Fibroblast of villous mesenchyme (primary cell): ENCODE data around the gene RAB35. TPM values are rescaled to one million over a fixed set of nuclear protein-coding genes. Genes with fewer than 3 reads are reported as not detected.

ENCODE experiments used
- DNase-seq: peaks from one replicate; pipeline ENCODE4 v3.0.0-alpha.2; 2010; ENCODE audit warnings: low read depth
- H3K4me3 ChIP-seq: 2 replicates; pipeline ENCODE4 v1.5.1; 2011; ENCODE audit warnings: low read depth, mild to moderate bottlenecking, low read length
- CTCF ChIP-seq: IDR thresholded peaks from 2 replicates; pipeline ENCODE4 v1.5.1; 2012; ENCODE audit warnings: low read depth, mild to moderate bottlenecking, low read length; ENCODE audit not compliant: insufficient read depth
- total RNA-seq: library from RNA; depleted of rRNA; stranded (reverse); fragments of >200 nt; gene quantifications from 2 replicates; pipeline ENCODE4 v1.2.3, GENCODE V29; 2012

RAB35 gene
- total RNA-seq, result 24.5 and 24.6 TPM in 2 replicates

DNA sequence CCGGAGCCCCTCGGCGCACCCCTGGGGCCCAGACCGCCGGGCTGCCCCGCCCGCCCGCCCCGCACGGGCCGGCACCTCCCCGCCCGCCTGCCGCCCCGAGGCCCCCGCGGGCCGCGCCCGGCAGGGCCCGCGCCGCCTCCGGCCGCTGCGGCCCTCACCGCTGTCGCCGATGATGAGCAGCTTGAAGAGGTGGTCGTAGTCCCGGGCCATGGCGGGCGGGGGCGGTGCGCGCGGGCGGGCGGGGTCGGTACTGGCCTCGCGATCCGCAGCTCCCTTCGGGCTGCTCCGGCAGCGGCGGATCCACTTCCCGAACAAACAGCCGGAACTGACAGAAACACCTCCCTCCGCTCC is at the start of gene RAB35:
Gene RAB35, minus strand, starts transcription at position 313 of the 351 bp plus-strand sequence. Its CDS starts 103 bp downstream, at position 210.
- no peak for DNase-seq
- peak within 1 kb of the TSS; percentile 83 for H3K4me3 ChIP-seq
- no peak for TF ChIP-seq CTCF

GRCh38 chr12:120164293-120164692 is 47.7 kb upstream of the RAB35 start:
- no peak overlapping the region for H3K4me3 ChIP-seq
- no peak for TF ChIP-seq CTCF
- DNase-seq, result no peak

DNA sequence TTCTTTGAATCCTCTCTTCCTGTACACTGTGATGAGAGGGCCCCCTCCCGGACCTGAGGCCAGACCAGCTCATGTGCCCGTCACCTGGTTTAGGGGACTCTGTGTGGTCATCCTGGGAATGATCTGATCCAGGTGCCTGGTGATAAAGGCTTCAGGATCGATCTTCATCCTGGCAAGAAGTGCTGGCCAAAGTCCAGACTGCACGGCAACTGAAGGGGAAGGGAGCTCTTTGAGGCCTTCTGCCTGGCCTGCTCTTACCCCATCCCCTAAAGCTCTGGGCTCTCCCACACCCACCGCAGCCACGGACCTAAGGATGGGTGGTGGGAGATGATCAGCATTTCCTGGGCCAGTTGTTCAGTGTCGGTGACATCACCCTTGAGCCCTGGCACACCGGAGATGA is 46.2 kb upstream of the RAB35 start:
- DNase-seq, result no peak
- no peak overlapping the region for H3K4me3 ChIP-seq
- no peak for TF ChIP-seq CTCF

DNA sequence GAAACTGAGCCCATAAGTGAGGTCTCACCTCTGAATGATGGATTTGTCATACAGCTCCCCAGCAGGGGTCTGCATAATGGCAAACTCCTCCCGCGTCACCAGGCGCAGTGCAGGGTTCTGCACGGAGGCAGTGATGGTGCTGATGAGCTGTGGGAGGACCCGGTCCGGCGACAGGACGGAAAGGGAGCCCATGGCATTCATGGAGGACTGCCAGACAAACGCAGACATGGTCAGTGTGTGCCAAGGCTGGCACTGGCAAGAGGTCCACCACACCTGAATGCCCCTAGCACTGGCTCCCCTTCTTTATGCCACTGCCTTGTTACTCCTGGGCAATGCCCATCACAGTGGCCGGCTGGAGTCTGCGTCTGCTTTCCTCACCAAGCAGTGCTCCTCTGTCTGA is 45.3 kb upstream of the RAB35 start:
- H3K4me3 ChIP-seq, result no peak overlapping the region
- no peak for TF ChIP-seq CTCF
- no peak for DNase-seq

- H3K4me3 ChIP-seq, result no peak overlapping the region
These were observed 43.1 kb upstream of the RAB35 start for GRCh38 chr12:120159509-120160237.

DNA sequence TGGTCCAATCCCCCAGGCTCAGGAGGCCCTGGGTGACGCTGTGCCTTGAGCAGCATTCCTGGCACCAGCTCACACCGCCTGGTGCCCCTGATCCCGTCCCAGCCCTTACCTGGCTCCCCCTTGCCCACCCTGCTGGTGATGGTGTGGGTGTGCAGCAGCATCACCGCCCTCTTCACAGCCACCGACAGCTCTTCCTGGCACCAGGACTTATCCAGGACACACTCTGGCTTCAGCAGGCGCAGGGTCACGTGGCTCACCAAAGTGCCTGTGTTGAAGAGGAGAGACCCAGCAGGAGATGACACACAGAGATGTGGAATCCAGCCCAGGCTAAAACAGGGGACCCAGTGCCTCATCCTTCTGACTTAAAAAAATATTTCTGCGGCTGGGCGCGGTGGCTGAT is 41.8 kb upstream of the RAB35 start:
- H3K4me3 ChIP-seq, result no peak overlapping the region
- TF ChIP-seq CTCF, result no peak
- no peak for DNase-seq

More at GRCh38 chr12:120159509-120160237, 43.1 kb upstream of the RAB35 start:
- no peak for DNase-seq
- no peak for TF ChIP-seq CTCF

GRCh38 chr12:120157678-120158077 is 41.1 kb upstream of the RAB35 start:
- TF ChIP-seq CTCF, result no peak
- DNase-seq, result no peak
- no peak overlapping the region for H3K4me3 ChIP-seq
